Fibroblast of skin of right quadriceps (primary cell): ENCODE results near the gene SHE.

Experiments
- DNase-seq: peaks from one replicate; pipeline ENCODE4 v3.0.0-alpha.2; 2013

The SHE gene

GRCh38 chr1:154443274-154444013 is 58.8 kb downstream of the SHE start:
- DNase-seq: no peak

DNA sequence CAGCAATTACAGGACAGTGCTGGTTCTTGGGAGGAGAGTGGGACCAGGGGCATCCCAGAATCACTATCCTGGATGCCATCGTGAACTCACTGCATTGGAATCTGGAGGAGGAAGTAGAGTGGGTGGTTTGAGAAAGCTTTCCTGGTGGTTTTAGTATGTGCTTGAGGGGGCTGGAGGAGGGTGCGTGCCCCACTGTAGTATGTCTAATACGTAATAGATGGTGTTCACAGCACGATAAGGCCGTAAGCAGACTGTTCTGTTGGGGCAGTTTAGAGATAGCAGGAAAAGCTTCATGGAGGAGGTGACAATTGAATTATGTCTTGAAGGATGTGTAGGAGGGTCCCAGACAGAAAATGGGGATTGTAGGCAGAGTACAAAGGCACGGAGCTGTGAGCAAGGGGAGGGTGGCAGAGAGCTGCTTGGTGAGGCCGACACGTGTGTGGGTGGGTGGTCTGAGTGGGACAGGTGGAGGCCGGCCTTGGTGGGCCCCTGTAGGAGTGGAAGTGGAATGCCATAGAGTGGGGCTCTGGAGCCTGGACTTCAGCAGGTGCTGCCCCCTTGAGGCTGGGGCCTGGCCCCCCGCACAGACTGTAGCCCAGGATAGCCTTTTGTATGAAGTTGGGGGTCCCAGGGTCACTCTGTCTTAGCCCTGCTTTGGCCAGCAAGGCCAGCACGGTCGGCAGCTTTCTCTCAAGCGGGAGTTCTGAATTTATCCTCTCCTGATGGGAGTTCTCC is 60.0 kb downstream of the SHE start:
- DNase-seq: peak; percentile 67

- DNase-seq: no peak
Measured at GRCh38 chr1:154441241-154441888, 60.8 kb downstream of the SHE start.

- DNase-seq: no peak
Measured at GRCh38 chr1:154440036-154440804, 62.0 kb downstream of the SHE start.

DNA sequence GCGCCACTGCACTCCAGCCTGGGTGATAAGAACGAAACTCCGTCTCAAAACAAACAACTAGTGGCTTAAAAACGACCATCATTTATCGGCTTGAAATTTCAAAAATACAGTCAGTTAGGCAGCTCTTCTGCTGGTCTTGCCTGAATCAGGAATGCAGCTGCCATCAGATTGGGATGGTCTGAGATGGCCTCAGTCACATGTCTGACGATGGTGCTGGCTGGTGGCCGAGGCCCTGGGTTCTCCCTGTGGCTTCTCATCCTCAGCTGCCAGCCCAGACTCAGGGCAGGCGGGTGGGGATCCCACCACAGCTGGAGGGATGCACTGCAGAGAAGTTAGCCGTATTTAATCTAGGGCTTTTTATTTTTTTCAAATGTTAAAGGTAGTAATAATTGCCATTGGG is 65.8 kb downstream of the SHE start:
- no peak for DNase-seq

GRCh38 chr1:154435599-154436200 is 66.5 kb downstream of the SHE start:
- no peak for DNase-seq

DNA sequence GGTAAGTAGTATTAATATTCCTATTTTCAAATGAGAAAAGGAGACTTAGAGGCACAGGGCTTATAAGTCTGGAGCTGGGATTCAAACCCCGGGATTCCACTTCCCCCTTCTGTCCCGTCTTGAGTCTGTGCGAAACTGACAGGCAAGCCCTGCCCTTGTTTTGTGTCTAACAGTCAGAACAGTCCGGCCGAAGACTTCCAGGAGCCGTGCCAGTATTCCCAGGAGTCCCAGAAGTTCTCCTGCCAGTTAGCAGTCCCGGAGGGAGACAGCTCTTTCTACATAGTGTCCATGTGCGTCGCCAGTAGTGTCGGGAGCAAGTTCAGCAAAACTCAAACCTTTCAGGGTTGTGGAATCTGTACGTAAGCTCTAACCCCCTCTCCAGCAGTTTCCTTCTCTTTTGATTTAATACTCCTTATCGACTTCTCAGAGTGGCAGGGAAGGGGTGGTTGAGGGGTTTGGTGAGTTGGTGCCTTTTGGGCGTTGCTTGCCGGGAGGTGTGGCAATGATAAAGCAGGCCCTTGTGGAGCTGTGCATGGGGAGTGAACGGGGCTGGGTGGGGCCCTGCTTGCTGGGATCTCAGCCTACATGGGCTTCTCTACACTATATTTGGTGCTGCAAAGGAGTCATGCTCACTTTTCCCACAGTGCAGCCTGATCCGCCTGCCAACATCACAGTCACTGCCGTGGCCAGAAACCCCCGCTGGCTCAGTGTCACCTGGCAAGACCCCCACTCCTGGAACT is 67.7 kb downstream of the SHE start:
- DNase-seq: peak; percentile 54

DNA sequence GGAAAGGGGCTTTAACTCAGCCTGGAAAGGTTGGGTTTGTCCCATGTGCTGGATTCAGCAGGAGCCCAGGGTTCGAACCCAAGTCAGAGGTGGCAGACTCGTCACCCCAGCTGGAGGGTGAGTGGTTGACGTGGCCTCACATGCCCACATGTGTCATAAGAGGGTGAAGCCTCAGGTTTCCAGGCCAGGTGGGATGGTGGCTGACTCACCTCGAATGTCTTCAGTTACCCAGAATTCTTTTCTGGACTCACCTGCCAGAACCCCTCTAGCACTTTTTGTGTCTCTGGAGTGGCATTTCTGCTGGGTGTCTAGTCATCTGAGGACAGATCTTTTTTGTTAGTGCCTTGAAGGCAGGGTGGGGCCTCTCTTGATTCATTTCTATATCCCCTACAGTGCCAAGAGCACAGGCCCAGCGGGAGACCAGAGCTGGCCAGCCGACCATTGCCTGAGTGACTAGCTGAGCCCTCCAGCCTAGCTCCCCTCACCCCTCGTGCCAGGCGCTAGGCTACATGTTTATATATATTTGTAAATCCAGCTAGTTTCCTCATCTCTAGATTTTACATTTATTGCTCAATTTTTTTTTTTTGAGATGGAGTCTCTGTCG is 68.9 kb downstream of the SHE start:
- no peak for DNase-seq

GRCh38 chr1:154431586-154432373 is 70.4 kb downstream of the SHE start:
- DNase-seq: peak; percentile 92

DNA sequence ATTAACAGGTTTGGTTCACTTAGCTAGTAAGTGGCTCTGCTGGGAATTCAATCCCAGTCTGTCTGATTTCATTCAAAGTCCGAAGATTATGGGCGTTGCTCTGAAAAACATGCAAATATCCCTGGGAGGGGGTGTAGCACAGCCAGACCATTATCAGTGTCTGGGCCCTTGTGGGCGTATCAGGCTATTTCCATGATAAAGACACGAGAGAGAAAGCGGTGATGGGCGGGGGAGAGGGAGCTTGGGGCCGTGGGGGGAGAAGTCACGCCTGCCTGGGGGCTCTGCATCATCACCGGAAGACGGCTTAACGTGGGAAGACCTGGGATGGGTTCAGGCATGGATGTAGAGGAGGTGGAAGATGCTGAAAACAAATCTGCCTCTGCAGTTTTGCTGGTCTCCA is 71.3 kb downstream of the SHE start:
- DNase-seq: no peak

DNA sequence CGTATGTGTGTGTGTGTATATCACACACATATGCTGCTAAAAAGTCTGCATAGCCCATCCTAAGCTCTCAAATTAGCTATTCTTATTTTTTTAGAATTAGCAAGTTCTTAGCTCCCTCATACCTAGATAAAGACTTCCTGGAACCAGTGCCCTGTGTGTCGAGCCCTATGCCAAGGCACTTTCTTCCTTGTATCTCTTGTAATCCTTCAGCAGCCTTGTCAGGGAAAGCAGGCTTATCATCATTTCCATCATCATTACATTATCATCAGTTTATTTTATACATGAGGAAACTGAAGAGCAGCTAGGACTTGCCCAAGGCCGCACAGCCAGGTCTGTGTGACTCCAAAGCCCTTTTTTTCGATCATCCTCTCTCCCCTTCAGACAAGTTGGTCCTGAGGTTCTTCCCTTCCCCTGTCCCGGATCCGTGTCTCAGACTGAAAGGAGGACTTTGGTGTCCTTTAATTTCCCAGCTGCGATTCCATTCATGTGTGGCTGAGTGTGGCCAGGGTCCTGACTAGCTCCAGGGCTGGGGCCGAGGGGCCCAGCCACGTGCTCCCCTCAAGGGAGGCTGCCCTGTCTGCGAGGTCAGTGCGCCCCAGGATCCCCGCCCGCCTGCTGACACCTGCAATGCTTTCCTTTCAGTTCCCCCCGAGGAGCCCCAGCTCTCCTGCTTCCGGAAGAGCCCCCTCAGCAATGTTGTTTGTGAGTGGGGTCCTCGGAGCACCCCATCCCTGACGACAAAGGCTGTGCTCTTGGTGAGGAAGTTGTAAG is 72.2 kb downstream of the SHE start:
- DNase-seq: no peak
